Spleen (tissue), 7 donors: ENCODE data around the gene HSDL2.

Experiments
- CTCF ChIP-seq, 11 experiments: fragments of 200-600 bp in 7 of 11; fragments of 450-650 bp in 4 of 11; sonication (generic) in 4 of 11; IDR thresholded peaks in 8 of 11; conservative IDR thresholded peaks in 3 of 11; 1 replicate in 7 of 11; 2 replicates in 4 of 11; pipeline versions ENCODE4 v1.4.0 to v1.8.0; 2016 to 2021; ENCODE audit warnings: antibody characterized with exemption in 11 of 11, inconsistent platforms in 4 of 11, mild to moderate bottlenecking in 1 of 11
- POLR2A ChIP-seq, 3 donors: fragments of 450-650 bp; IDR thresholded peaks; one replicate each; pipeline ENCODE4 v1.5.1; 2017; ENCODE audit warnings: antibody characterized with exemption in 3 of 3, mild to moderate bottlenecking in 1 of 3
- donor health status: DM: no; HTN: no; CAD: no; lungs with moderate emphysema.
- donor health status: DM: no; HTN: no; CAD: no.
- donor health status: DM: no; HTN: no; CAD: no.

- TF ChIP-seq CTCF (IDR thresholded peaks at IDR 0.05 in 8 of 11, conservative IDR thresholded peaks at IDR 0.05 in 3 of 11) (no peak), POLR2A (IDR thresholded peaks at IDR 0.05) (no peak)
Measured at GRCh38 chr9:112503170-112503569, 123.3 kb downstream of the HSDL2 start.
